IMR-90 (cell line): Measurements from ENCODE around the gene KRTAP4-5. TPM values are rescaled to one million over a fixed set of nuclear protein-coding genes. Genes with fewer than 3 reads are reported as not detected.
"Not testable (repeated sequence)": the region's sequence is repeated elsewhere in the genome, so short reads cannot be mapped to it uniquely, and the experiment has no call there.

ENCODE experiments used
- ATAC-seq: fragments of 200-7000 bp; cut with Tn5 transposase; 2 replicates; pipeline ENCODE4 v1.9.1; 2020; ENCODE audit warnings: low read depth, mild to moderate bottlenecking, moderate library complexity
- BruUV-seq: library from RNA; stranded (reverse); fragments of 400-500 nt; replicated peaks from 2 replicates; lab custom pipeline; 2021; lab: Mats Ljungman, UMichigan
- CTCF ChIA-PET: fragments of 300-600 bp; formaldehyde crosslinking; extraction: SDS; loops from one replicate; lab custom pipeline; 2021; ENCODE audit warnings: antibody characterized with exemption; lab: Yijun Ruan, JAX
- POLR2A ChIA-PET: fragments of 300-600 bp; sonication (Branson Sonifier 250); formaldehyde crosslinking; loops from one replicate; lab custom pipeline; 2022; ENCODE audit warnings: antibody characterized with exemption; ENCODE audit not compliant: unreplicated experiment; lab: Charles Lee
- DNase-seq: peaks from one replicate; pipeline ENCODE4 v3.0.0; 2013
- H2AFZ ChIP-seq: replicated peaks from 2 replicates; pipeline ENCODE3; 2013; ENCODE audit warnings: low read length, mild to moderate bottlenecking; ENCODE audit not compliant: poor library complexity
- H2AK5ac ChIP-seq: 2 replicates; pipeline ENCODE4 v1.6.1; 2013; ENCODE audit warnings: low read depth, low read length, inconsistent platforms
- H2AK9ac ChIP-seq: replicated peaks from 2 replicates; pipeline ENCODE3; 2013; ENCODE audit warnings: mild to moderate bottlenecking, low read depth, low read length, moderate library complexity; ENCODE audit not compliant: poor library complexity
- H2BK120ac ChIP-seq: 2 replicates; pipeline ENCODE4 v1.6.1; 2013; ENCODE audit warnings: low read depth, low read length, inconsistent platforms
- H2BK15ac ChIP-seq: 3 replicates; pipeline ENCODE4 v1.6.1; 2013; ENCODE audit warnings: low read depth, low read length, inconsistent platforms
- H2BK20ac ChIP-seq: 2 replicates; pipeline ENCODE4 v1.6.1; 2013; ENCODE audit warnings: low read depth, mild to moderate bottlenecking, inconsistent platforms, low read length, moderate library complexity
- H2BK5ac ChIP-seq: 2 replicates; pipeline ENCODE4 v1.6.1; 2013; ENCODE audit warnings: mild to moderate bottlenecking, low read depth, low read length, inconsistent platforms; ENCODE audit not compliant: poor library complexity, severe bottlenecking
- H3K14ac ChIP-seq: replicated peaks from 2 replicates; pipeline ENCODE4 v1.6.1; 2013; ENCODE audit warnings: low read depth, low read length, inconsistent platforms
- H3K18ac ChIP-seq: 2 replicates; pipeline ENCODE4 v1.6.1; 2013; ENCODE audit warnings: low read depth, low read length, control low read depth
- H3K23ac ChIP-seq: 2 replicates; pipeline ENCODE4 v1.6.1; 2013; ENCODE audit warnings: low read depth, low read length, inconsistent platforms
- H3K27ac ChIP-seq: 2 replicates; pipeline ENCODE4 v1.5.1; 2013; ENCODE audit warnings: mild to moderate bottlenecking, control low read depth, low read length; ENCODE audit not compliant: insufficient read depth
- H3K27me3 ChIP-seq: 2 replicates; pipeline ENCODE4 v1.6.1; 2013; ENCODE audit warnings: low read length; ENCODE audit not compliant: control insufficient read depth, insufficient read depth
- H3K36me3 ChIP-seq: 2 replicates; pipeline ENCODE4 v1.6.1; 2013; ENCODE audit warnings: low read length, mixed read lengths; ENCODE audit not compliant: control insufficient read depth, insufficient read depth
- H3K4ac ChIP-seq: 2 replicates; pipeline ENCODE4 v1.6.1; 2013; ENCODE audit warnings: low read depth, low read length, inconsistent platforms
- H3K4me1 ChIP-seq: 2 replicates; pipeline ENCODE4 v1.6.1; 2013; ENCODE audit warnings: low read length, mixed read lengths; ENCODE audit not compliant: control insufficient read depth, insufficient read depth
- H3K4me2 ChIP-seq: 2 replicates; pipeline ENCODE4 v1.6.1; 2013; ENCODE audit warnings: low read depth, mild to moderate bottlenecking, control low read depth, low read length, moderate library complexity
- H3K4me3 ChIP-seq: 2 replicates; pipeline ENCODE4 v1.5.1; 2013; ENCODE audit warnings: low read depth, mild to moderate bottlenecking, control low read depth, low read length, moderate library complexity; ENCODE audit not compliant: insufficient read depth
- H3K56ac ChIP-seq: 2 replicates; pipeline ENCODE4 v1.6.1; 2013; ENCODE audit warnings: low read length, inconsistent platforms; ENCODE audit not compliant: insufficient read depth; ENCODE audit errors: extremely low read depth
- H3K79me1 ChIP-seq, 2 experiments: 2 replicates each; pipeline ENCODE4 v1.6.1; 2013; ENCODE audit warnings: low read length in 2 of 2, inconsistent platforms in 1 of 2, low read depth in 1 of 2
- H3K9ac ChIP-seq: 2 replicates; pipeline ENCODE4 v1.6.1; 2013; ENCODE audit warnings: low read depth, low read length, control low read depth
- H3K9me1 ChIP-seq: 2 replicates; pipeline ENCODE4 v1.6.1; 2013; ENCODE audit warnings: low read length, inconsistent platforms; ENCODE audit not compliant: insufficient read depth
- H3K9me3 ChIP-seq: 2 replicates; pipeline ENCODE4 v1.6.1; 2013; ENCODE audit warnings: low read length; ENCODE audit not compliant: control insufficient read depth, insufficient read depth
- H4K20me1 ChIP-seq: 2 replicates; pipeline ENCODE4 v1.6.1; 2013; ENCODE audit warnings: low read length, inconsistent platforms; ENCODE audit not compliant: insufficient read depth
- H4K5ac ChIP-seq: 2 replicates; pipeline ENCODE4 v1.6.1; 2013; ENCODE audit warnings: mild to moderate bottlenecking, low read depth, low read length, control low read depth
- H4K8ac ChIP-seq, 2 experiments: 2 replicates each; pipeline ENCODE4 v1.6.1; 2013; ENCODE audit warnings: low read depth in 2 of 2, low read length in 2 of 2, control low read depth in 1 of 2, inconsistent platforms in 1 of 2
- H4K91ac ChIP-seq: 2 replicates; pipeline ENCODE4 v1.6.1; 2013; ENCODE audit warnings: low read depth, low read length, inconsistent platforms; ENCODE audit not compliant: insufficient read depth
- ELK1 ChIP-seq: fragments of 150-350 bp; IDR thresholded peaks from 2 replicates; pipeline ENCODE4 v1.6.1; 2016; ENCODE audit warnings: low read depth, mild to moderate bottlenecking, low read length, moderate library complexity, borderline replicate concordance
- WGBS, 2 experiments: methylation state at CpG; one replicate each; pipeline versions ENCODE4 v1.1.5 to v1.1.7; 2013; ENCODE audit warnings: missing lambda C conversion rate in 2 of 2; ENCODE audit not compliant: insufficient read length in 1 of 2; ENCODE audit errors: extremely low coverage in 2 of 2; 5-methylcytosine and 5-hydroxymethylcytosine counted together
- dilution Hi-C: fragments of 300-500 bp; cut with HindIII; formaldehyde crosslinking; loops from one replicate; pipeline ENCODE4 v1.14.3; 2018; ENCODE audit warnings: low sequenced_read_pairs; ENCODE audit not compliant: unreplicated experiment
- in situ Hi-C: fragments of 300-500 bp; cut with MboI; formaldehyde crosslinking; loops from 3 replicates; pipeline ENCODE4 v1.14.3; 2019; ENCODE audit warnings: low sequenced_read_pairs, inconsistent platforms, mixed read lengths
- intact Hi-C: fragments of 100-400 bp; cut with micrococcal nuclease; formaldehyde crosslinking; loops from 2 replicates; pipeline ENCODE4 v1.10.0; 2022
- polyA plus RNA-seq, 3 experiments: library from polyadenylated mRNA; depleted of rRNA; stranded (reverse); fragments of >200 nt; gene quantifications; 2 replicates each; pipeline ENCODE4 v1.2.3, GENCODE V29; 2012; ENCODE audit warnings: low replicate concordance in 1 of 3
- total RNA-seq: library from RNA; depleted of rRNA; stranded (reverse); fragments of >200 nt; gene quantifications from 2 replicates; pipeline ENCODE4 v1.2.3, GENCODE V29; 2012

Gene KRTAP4-5
- total and polyA plus RNA-seq, 2 of the 4 experiments (the other 2 are of a cell fraction): not detected

DNA sequence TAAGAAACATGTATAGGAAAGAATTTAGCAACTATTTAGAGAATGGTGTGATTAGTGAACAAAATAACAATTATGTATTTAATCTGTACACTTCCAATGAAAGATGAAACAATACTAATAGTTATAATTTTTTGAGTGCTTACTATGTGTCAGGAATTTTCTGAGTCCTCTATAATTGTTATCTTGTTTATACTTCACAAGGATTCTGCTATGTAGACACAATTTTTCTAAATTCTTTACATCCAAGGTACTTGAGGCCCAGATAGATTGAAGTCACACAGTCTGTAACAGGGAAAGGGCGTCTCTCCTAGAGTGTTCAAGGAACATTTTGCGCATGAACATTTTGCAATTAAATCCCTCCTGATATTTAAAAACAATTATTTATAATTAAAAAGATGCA, 24.6 kb downstream of the KRTAP4-5 start:
- dilution Hi-C loops (no loop called here), intact Hi-C loops (no loop called here), in situ Hi-C loops (no loop called here)
- ChIA-PET POLR2A (no interaction called here), CTCF (no interaction called here)
- Histone ChIP-seq H2AK9ac (no peak overlapping the region), H3K9me3 (peaks cover 2% of the 10 kb centered on the region; the same call in 1 of the 2 replicates), H3K18ac (no peak overlapping the region; the same call in 1 of the 2 replicates), H3K56ac (no peak overlapping the region), H4K20me1 (no peaks in the 10 kb centered on the region), H3K4me1 (no peaks in the 10 kb centered on the region), H2BK120ac (0 out of 2 replicates have a peak overlapping the region, but pooled peaks have one; percentile 28), H4K5ac (no peak overlapping the region), H3K4me2 (no peak overlapping the region), H4K91ac (no peak overlapping the region), H3K27me3 (no peaks in the 10 kb centered on the region), H3K4ac (no peak overlapping the region), H3K14ac (no peak overlapping the region), H3K9ac (no peak overlapping the region), H2BK20ac (no peak overlapping the region), H3K23ac (no peak overlapping the region), H2AFZ (no peak overlapping the region), H3K4me3 (no peak overlapping the region), H3K9me1 (no peaks in the 10 kb centered on the region), H2BK5ac (peak overlapping the region; percentile 54), H3K79me1 (no peaks in the 10 kb centered on the region), H4K8ac (peak overlapping the region in 1 of 2 experiments; percentile 16; a peak in 1 of 4 replicates), H2AK5ac (no peak overlapping the region), H3K36me3 (no peaks in the 10 kb centered on the region), H3K27ac (no peak overlapping the region), H2BK15ac (0 out of 3 replicates have a peak overlapping the region, but pooled peaks have one; percentile 68)
- TF ChIP-seq ELK1: no peak
- DNase-seq: no peak
- ATAC-seq: no peak
- no TSS peak for BruUV-seq
- WGBS, 2 experiments: no CpG with 5 or more reads among the region's 2 CpGs

DNA sequence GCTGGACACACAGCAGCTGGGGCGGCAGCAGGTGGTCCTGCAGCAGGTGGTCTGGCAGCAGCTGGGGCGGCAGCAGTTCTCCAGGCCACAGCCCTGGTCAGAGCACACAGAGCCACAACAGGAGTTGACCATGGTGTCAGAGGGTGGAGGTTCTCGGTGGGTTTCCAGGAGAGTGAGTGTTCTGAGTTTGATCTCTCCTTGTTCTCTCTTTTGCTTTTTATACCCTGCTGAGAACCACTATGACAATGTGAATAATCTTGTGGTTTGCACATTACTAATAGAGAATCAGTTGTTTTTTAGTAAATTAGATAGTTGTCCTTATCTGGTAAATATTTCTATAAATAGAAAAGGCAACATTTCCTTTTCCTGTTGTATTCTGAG, 25.6 kb downstream of the KRTAP4-5 start, which contains the start of gene KRTAP4-12:
TSS of gene KRTAP4-12 (minus strand) at position 192 of the 381 bp plus-strand sequence. CDS start at position 132, 60 bp downstream.
- peak within 1 kb of the TSS; percentile 38; the same call in 1 of the 2 replicates for H3K56ac ChIP-seq
- H3K9ac ChIP-seq, H4K20me1 ChIP-seq, H2AK5ac ChIP-seq, H2AFZ ChIP-seq, H3K27me3 ChIP-seq, H4K5ac ChIP-seq, H3K4me1 ChIP-seq, in situ Hi-C loops, H3K4me2 ChIP-seq, intact Hi-C loops, CTCF ChIA-PET, H3K9me1 ChIP-seq, H3K23ac ChIP-seq, H3K27ac ChIP-seq, BruUV-seq, H2AK9ac ChIP-seq, H3K9me3 ChIP-seq, H3K4me3 ChIP-seq, dilution Hi-C loops, ATAC-seq, DNase-seq, POLR2A ChIA-PET, H3K79me1 ChIP-seq, H3K36me3 ChIP-seq: not testable (repeated sequence)
- H3K4ac ChIP-seq: peak within 1 kb of the TSS; percentile 5; the same call in 1 of the 2 replicates
- peak within 1 kb of the TSS; percentile 8; the same call in 1 of the 2 replicates for H4K91ac ChIP-seq
- H3K14ac ChIP-seq: 0 out of 2 replicates have a peak within 1 kb of the TSS, but pooled peaks have one; percentile 32
- peak within 1 kb of the TSS; percentile 52; the same call in 1 of the 2 replicates for H3K18ac ChIP-seq
- H4K8ac ChIP-seq: peak within 1 kb of the TSS; percentile 16 to 40; a peak in 2 of 4 replicates
- H2BK120ac ChIP-seq: peak within 1 kb of the TSS; percentile 14
- WGBS, 2 experiments: 80% methylated on average over 1 of the region's 3 CpGs; no CpG with 5 or more reads in 1 of the 2 experiments
- H2BK20ac ChIP-seq: peak within 1 kb of the TSS; percentile 42; the same call in 1 of the 2 replicates
- H2BK5ac ChIP-seq: peak within 1 kb of the TSS; percentile 49
- peak within 1 kb of the TSS; percentile 31; the same call in 1 of the 3 replicates for H2BK15ac ChIP-seq
